Stomach (tissue), 4 donors: ENCODE measurements around the gene TBXAS1.

ENCODE experiments used
- EP300 ChIP-seq: sonication (generic); formaldehyde crosslinking; IDR thresholded peaks from one replicate; pipeline ENCODE4 v1.6.1; 2017; ENCODE audit warnings: antibody characterized with exemption
- POLR2A ChIP-seq, 4 donors: fragments of 450-650 bp; IDR thresholded peaks; one replicate each; pipeline ENCODE4 v1.6.1; 2016; ENCODE audit warnings: antibody characterized with exemption in 4 of 4, control low read depth in 2 of 4, mild to moderate bottlenecking in 1 of 4, moderate library complexity in 1 of 4
- POLR2AphosphoS5 ChIP-seq, 3 donors: sonication (generic); formaldehyde crosslinking; IDR thresholded peaks; one replicate each; pipeline ENCODE4 v1.6.1; 2016; ENCODE audit warnings: antibody characterized with exemption in 3 of 3
- TF ChIP-seq, protein P1 (sequence below), 7 experiments: fragments of 450-650 bp in 4 of 7; fragments of 200-600 bp in 3 of 7; sonication (generic) in 3 of 7; IDR thresholded peaks; one replicate each; pipeline ENCODE4 v1.5.1; 2016 to 2019; ENCODE audit warnings: antibody characterized with exemption in 7 of 7, control low read depth in 2 of 7, mild to moderate bottlenecking in 1 of 7

DNA sequence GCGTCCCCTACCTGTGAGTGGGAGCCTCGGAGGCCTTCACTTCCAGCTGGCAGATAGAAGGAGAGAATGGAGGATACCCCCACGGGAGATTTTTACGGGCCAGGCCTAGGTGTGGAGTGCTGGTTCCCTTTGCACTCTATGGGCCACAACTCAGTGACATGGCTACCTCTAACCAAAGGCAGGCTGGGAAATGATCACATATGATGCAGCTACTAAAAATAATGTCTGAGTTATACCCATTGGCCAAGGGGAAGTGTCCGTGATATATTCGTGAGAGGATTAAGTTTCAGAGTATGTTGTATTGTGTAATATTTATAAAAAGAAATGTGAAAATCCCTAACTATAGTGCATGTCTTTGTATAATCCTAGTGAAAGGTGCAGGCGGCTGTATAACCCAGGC, 37.7 kb upstream of the TBXAS1 start:
- TF ChIP-seq EP300 (no peak), POLR2A (IDR thresholded peaks at IDR 0.05) (no peak), POLR2AphosphoS5 (IDR thresholded peaks at IDR 0.05) (no peak)
- TF ChIP-seq, protein P1, sequence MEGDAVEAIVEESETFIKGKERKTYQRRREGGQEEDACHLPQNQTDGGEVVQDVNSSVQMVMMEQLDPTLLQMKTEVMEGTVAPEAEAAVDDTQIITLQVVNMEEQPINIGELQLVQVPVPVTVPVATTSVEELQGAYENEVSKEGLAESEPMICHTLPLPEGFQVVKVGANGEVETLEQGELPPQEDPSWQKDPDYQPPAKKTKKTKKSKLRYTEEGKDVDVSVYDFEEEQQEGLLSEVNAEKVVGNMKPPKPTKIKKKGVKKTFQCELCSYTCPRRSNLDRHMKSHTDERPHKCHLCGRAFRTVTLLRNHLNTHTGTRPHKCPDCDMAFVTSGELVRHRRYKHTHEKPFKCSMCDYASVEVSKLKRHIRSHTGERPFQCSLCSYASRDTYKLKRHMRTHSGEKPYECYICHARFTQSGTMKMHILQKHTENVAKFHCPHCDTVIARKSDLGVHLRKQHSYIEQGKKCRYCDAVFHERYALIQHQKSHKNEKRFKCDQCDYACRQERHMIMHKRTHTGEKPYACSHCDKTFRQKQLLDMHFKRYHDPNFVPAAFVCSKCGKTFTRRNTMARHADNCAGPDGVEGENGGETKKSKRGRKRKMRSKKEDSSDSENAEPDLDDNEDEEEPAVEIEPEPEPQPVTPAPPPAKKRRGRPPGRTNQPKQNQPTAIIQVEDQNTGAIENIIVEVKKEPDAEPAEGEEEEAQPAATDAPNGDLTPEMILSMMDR (IDR thresholded peaks at IDR 0.05): no peak
